ENCODE measurements around the gene TRIM58. TPM values are rescaled to one million over a fixed set of nuclear protein-coding genes. Genes with fewer than 3 reads are reported as not detected.

Gene TRIM58
- total RNA-seq, 1 experiment from 2014 or later, result not detected

- BruUV-seq (replicated peaks), result no TSS peak
- no peaks in the 10 kb centered on the region for H3K27me3 ChIP-seq (replicated peaks; ENCODE audit: insufficient read depth, low read depth, low read length, poor library complexity)
- no peak overlapping the region for H3K4me3 ChIP-seq (ENCODE audit: low read depth, low read length, poor library complexity, severe bottlenecking)
- ChIA-PET POLR2A (ENCODE audit: low non-redundant PET) (no interaction called here), CTCF (no interaction called here)
- intact Hi-C loops (cut with micrococcal nuclease; ENCODE audit: unreplicated experiment), result no loop called here
- TF ChIP-seq EZH2 (IDR thresholded peaks at IDR 0.05; ENCODE audit: borderline replicate concordance, low read depth, low read length, poor library complexity, severe bottlenecking) (no peak), CTCF (conservative IDR thresholded peaks at IDR 0.05; ENCODE audit: low read depth, low read length) (no peak)
- no peaks in the 10 kb centered on the region for H3K4me1 ChIP-seq (ENCODE audit: insufficient read depth, low read length, poor library complexity, severe bottlenecking)
- no peaks in the 10 kb centered on the region for H3K36me3 ChIP-seq (ENCODE audit: insufficient read depth, low read length, poor library complexity, severe bottlenecking)
- no peak overlapping the region for H3K27ac ChIP-seq (ENCODE audit: low read depth, low read length, poor library complexity, severe bottlenecking)
- peaks cover 21% of the 10 kb centered on the region for H3K9me3 ChIP-seq (ENCODE audit: low read depth, low read length, poor library complexity, severe bottlenecking)
- no peak for DNase-seq (ENCODE audit: low spot score)
Observed at GRCh38 chr1:247865416-247865815, 8.4 kb downstream of the TRIM58 start.

GRCh38 chr1:247883346-247883745 is 26.4 kb downstream of the TRIM58 start:
- no peaks in the 10 kb centered on the region for H3K27me3 ChIP-seq (replicated peaks; ENCODE audit: insufficient read depth, low read depth, low read length, poor library complexity)
- no peaks in the 10 kb centered on the region for H3K36me3 ChIP-seq (ENCODE audit: insufficient read depth, low read length, poor library complexity, severe bottlenecking)
- intact Hi-C loops (cut with micrococcal nuclease; ENCODE audit: unreplicated experiment), result no loop called here
- H3K27ac ChIP-seq (ENCODE audit: low read depth, low read length, poor library complexity, severe bottlenecking), result no peak overlapping the region
- peaks cover 14% of the 10 kb centered on the region for H3K9me3 ChIP-seq (ENCODE audit: low read depth, low read length, poor library complexity, severe bottlenecking)
- no peak overlapping the region for H3K4me3 ChIP-seq (ENCODE audit: low read depth, low read length, poor library complexity, severe bottlenecking)
- no peaks in the 10 kb centered on the region for H3K4me1 ChIP-seq (ENCODE audit: insufficient read depth, low read length, poor library complexity, severe bottlenecking)
- TF ChIP-seq EZH2 (IDR thresholded peaks at IDR 0.05; ENCODE audit: borderline replicate concordance, low read depth, low read length, poor library complexity, severe bottlenecking) (no peak), CTCF (conservative IDR thresholded peaks at IDR 0.05; ENCODE audit: low read depth, low read length) (no peak)
- CTCF ChIA-PET, result no interaction called here
- POLR2A ChIA-PET (ENCODE audit: low non-redundant PET), result no interaction called here
- no peak for DNase-seq (ENCODE audit: low spot score)
- BruUV-seq (replicated peaks), result no TSS peak

- no peaks in the 10 kb centered on the region for H3K4me1 ChIP-seq (ENCODE audit: insufficient read depth, low read length, poor library complexity, severe bottlenecking)
- H3K9me3 ChIP-seq (ENCODE audit: low read depth, low read length, poor library complexity, severe bottlenecking), result peaks cover 12% of the 10 kb centered on the region
- no peak overlapping the region for H3K27ac ChIP-seq (ENCODE audit: low read depth, low read length, poor library complexity, severe bottlenecking)
- CTCF ChIA-PET, result no interaction called here
- TF ChIP-seq EZH2 (IDR thresholded peaks at IDR 0.05; ENCODE audit: borderline replicate concordance, low read depth, low read length, poor library complexity, severe bottlenecking), result no peak
- no peak for TF ChIP-seq CTCF (conservative IDR thresholded peaks at IDR 0.05; ENCODE audit: low read depth, low read length)
- no peaks in the 10 kb centered on the region for H3K36me3 ChIP-seq (ENCODE audit: insufficient read depth, low read length, poor library complexity, severe bottlenecking)
- H3K27me3 ChIP-seq (replicated peaks; ENCODE audit: insufficient read depth, low read depth, low read length, poor library complexity), result no peaks in the 10 kb centered on the region
- POLR2A ChIA-PET (ENCODE audit: low non-redundant PET), result no interaction called here
- intact Hi-C loops (cut with micrococcal nuclease; ENCODE audit: unreplicated experiment), result no loop called here
- H3K4me3 ChIP-seq (ENCODE audit: low read depth, low read length, poor library complexity, severe bottlenecking), result no peak overlapping the region
- no peak for DNase-seq (ENCODE audit: low spot score)
- BruUV-seq (replicated peaks), result no TSS peak
Observed at GRCh38 chr1:247884797-247885413, 27.9 kb downstream of the TRIM58 start.
